Epithelial cell of proximal tubule (primary cell): Measurements from ENCODE around the gene SERPINA4. TPM values are rescaled to one million over a fixed set of nuclear protein-coding genes. Genes with fewer than 3 reads are reported as not detected.

Experiments used
- DNase-seq: peaks from one replicate; pipeline ENCODE4 v3.0.0-alpha.2; 2011; ENCODE audit warnings: low read depth
- H3K4me3 ChIP-seq: 2 replicates; pipeline ENCODE4 v1.5.1; 2011; ENCODE audit warnings: low read depth, mild to moderate bottlenecking, low read length
- CTCF ChIP-seq: conservative IDR thresholded peaks from 2 replicates; pipeline ENCODE4 v1.5.1; 2012; ENCODE audit warnings: low read depth, mild to moderate bottlenecking, low read length
- total RNA-seq: library from RNA; depleted of rRNA; stranded (reverse); fragments of >200 nt; gene quantifications from 2 replicates; pipeline ENCODE4 v1.2.3, GENCODE V29; 2015

Gene SERPINA4
- total RNA-seq, result not detected in 2 replicates

- no peak within 1 kb of the TSS for H3K4me3 ChIP-seq
- TF ChIP-seq CTCF, result no peak
- no peak for DNase-seq
These were observed at the start of gene SERPINA4 for GRCh38 chr14:94560751-94561655. Gene SERPINA4 (plus strand): TSS chr14:94561442. CDS start chr14:94563483, 2,041 bp downstream.

- H3K4me3 ChIP-seq, result no peak overlapping the region
- no peak for TF ChIP-seq CTCF
- DNase-seq, result no peak
These were observed 46.9 kb upstream of the SERPINA4 start for GRCh38 chr14:94514351-94514750.

GRCh38 chr14:94515426-94515825 is 45.8 kb upstream of the SERPINA4 start:
- no peak for DNase-seq
- no peak for TF ChIP-seq CTCF
- no peak overlapping the region for H3K4me3 ChIP-seq

GRCh38 chr14:94515856-94516255 is 45.4 kb upstream of the SERPINA4 start:
- TF ChIP-seq CTCF, result no peak

GRCh38 chr14:94517248-94517640 is 44.0 kb upstream of the SERPINA4 start:
- TF ChIP-seq CTCF, result no peak
- no peak for DNase-seq
- no peak overlapping the region for H3K4me3 ChIP-seq

More at GRCh38 chr14:94515856-94516255, 45.4 kb upstream of the SERPINA4 start:
- no peak overlapping the region for H3K4me3 ChIP-seq
- DNase-seq, result no peak

GRCh38 chr14:94517641-94518257 is 43.5 kb upstream of the SERPINA4 start:
- no peak overlapping the region for H3K4me3 ChIP-seq
- TF ChIP-seq CTCF, result no peak
- no peak for DNase-seq
